Skeletal muscle tissue (tissue), 4 donors: ENCODE data around the gene TSPY10. TPM values are rescaled to one million over a fixed set of nuclear protein-coding genes. Genes with fewer than 3 reads are reported as not detected.
"Not testable (repeated sequence)": the region's sequence is repeated elsewhere in the genome, so short reads cannot be mapped to it uniquely, and the experiment has no call there.

Experiments used
- H3K27ac ChIP-seq: one replicate; pipeline ENCODE4 v1.7.0; 2013; ENCODE audit warnings: mild to moderate bottlenecking, low read depth, low read length, inconsistent platforms
- H3K27me3 ChIP-seq, 3 donors: one replicate each; pipeline ENCODE4 v1.7.0; 2013; ENCODE audit warnings: low read length in 3 of 3; ENCODE audit not compliant: control insufficient read depth in 3 of 3, insufficient read depth in 3 of 3
- H3K36me3 ChIP-seq, 3 donors: one replicate each; pipeline ENCODE4 v1.7.0; 2013; ENCODE audit warnings: low read length in 3 of 3; ENCODE audit not compliant: control insufficient read depth in 3 of 3, insufficient read depth in 3 of 3
- H3K4me1 ChIP-seq, 3 donors: one replicate each; pipeline ENCODE4 v1.7.0; 2013; ENCODE audit warnings: low read length in 3 of 3, mild to moderate bottlenecking in 3 of 3; ENCODE audit not compliant: control insufficient read depth in 3 of 3, insufficient read depth in 3 of 3
- H3K4me3 ChIP-seq, 3 donors: one replicate each; pipeline ENCODE4 v1.7.0; 2013; ENCODE audit warnings: low read length in 3 of 3
- H3K9ac ChIP-seq, 3 donors: one replicate each; pipeline ENCODE4 v1.7.0; 2013; ENCODE audit warnings: low read length in 3 of 3, mild to moderate bottlenecking in 3 of 3, moderate library complexity in 2 of 3, low read depth in 1 of 3
- H3K9me3 ChIP-seq, 3 donors: one replicate each; pipeline ENCODE4 v1.7.0; 2013; ENCODE audit warnings: low read length in 3 of 3; ENCODE audit not compliant: control insufficient read depth in 3 of 3
- total RNA-seq: library from RNA; depleted of rRNA; stranded (reverse); fragments of >200 nt; gene quantifications from one replicate; pipeline ENCODE4 v1.2.3, GENCODE V29; 2014
- donor health status: Osteomylitis.

TSPY10 gene
- not detected for total RNA-seq

- not testable (repeated sequence) for H3K27me3 ChIP-seq, H3K9ac ChIP-seq, H3K4me3 ChIP-seq, H3K27ac ChIP-seq, H3K9me3 ChIP-seq, H3K36me3 ChIP-seq, H3K4me1 ChIP-seq
Observed at GRCh38 chrY:9527580-9527979, at the start of gene TSPY10. TSS of gene TSPY10 (plus strand) at chrY:9527880. CDS start at chrY:9527926, 46 bp downstream.

DNA sequence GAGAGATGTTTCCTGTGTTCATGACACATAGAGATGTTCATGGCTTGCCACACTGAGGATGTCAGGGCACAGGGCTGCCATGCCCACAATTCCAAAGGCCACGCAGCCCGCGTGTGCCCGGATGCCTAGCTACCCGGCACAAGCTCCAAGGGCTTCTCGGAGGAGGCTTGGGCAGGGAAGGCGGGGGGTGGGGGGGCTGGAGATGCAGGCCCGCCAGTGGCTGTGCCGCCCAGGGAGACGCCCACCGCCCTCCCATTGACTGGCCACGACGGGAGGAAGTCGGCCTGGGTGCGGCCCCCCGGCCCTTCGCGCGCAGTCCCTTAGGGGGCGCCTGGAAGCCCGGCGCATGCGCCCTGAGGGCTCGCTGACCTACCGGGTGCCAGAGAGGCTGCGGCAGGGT is 40.7 kb upstream of the TSPY10 start, which contains the start of gene TSPY9:
TSS of gene TSPY9 (plus strand) at position 301 of the 400 bp plus-strand sequence. CDS start at position 347, 46 bp downstream.
- not testable (repeated sequence) for H3K36me3 ChIP-seq, H3K9ac ChIP-seq, H3K4me1 ChIP-seq, H3K9me3 ChIP-seq, H3K27me3 ChIP-seq, H3K4me3 ChIP-seq, H3K27ac ChIP-seq

DNA sequence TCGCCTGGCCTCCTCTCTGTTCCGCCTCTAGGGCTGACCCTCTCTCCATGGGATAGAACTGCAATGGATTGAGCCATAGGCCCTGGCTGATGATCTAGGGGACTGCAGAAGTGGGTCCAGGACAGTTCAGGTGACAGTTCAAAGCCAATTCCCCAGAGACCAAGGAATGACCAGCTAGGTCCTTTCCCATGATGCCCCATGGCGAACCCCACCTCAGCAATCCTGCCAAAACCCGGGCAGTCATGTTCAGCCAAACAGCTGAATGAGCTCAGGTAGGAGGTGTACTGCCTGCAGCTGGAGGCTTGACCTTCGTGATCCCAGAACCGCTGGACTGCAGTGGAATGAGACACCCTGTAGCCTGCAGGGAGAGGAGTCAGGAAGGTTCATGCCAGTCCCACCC is 23.3 kb upstream of the TSPY10 start:
- H3K27ac ChIP-seq: not testable (repeated sequence)

GRCh38 chrY:9516287-9516686 is 11.4 kb upstream of the TSPY10 start:
- H3K9ac ChIP-seq, H3K9me3 ChIP-seq, H3K4me3 ChIP-seq, H3K36me3 ChIP-seq, H3K27ac ChIP-seq, H3K27me3 ChIP-seq, H3K4me1 ChIP-seq: not testable (repeated sequence)

More for the DNA sequence above, 23.3 kb upstream of the TSPY10 start:
- H3K9me3 ChIP-seq, H3K27me3 ChIP-seq, H3K4me1 ChIP-seq, H3K9ac ChIP-seq, H3K4me3 ChIP-seq, H3K36me3 ChIP-seq: not testable (repeated sequence)

Other genes starting within 250 kb of the TSPY10 start
- gene TSPY4, start 190.4 kb upstream of the TSPY10 start, total RNA-seq: not detected
- gene TSPY8, start 170.1 kb upstream of the TSPY10 start, total RNA-seq: not detected
- not detected for gene TSPY3, start 129.5 kb upstream of the TSPY10 start, total RNA-seq
- gene TSPY1, start 60.9 kb upstream of the TSPY10 start, total RNA-seq: not detected
- gene TSPY9, start 40.6 kb upstream of the TSPY10 start, total RNA-seq: not detected